ENCODE results near the gene CUEDC2.

DNA sequence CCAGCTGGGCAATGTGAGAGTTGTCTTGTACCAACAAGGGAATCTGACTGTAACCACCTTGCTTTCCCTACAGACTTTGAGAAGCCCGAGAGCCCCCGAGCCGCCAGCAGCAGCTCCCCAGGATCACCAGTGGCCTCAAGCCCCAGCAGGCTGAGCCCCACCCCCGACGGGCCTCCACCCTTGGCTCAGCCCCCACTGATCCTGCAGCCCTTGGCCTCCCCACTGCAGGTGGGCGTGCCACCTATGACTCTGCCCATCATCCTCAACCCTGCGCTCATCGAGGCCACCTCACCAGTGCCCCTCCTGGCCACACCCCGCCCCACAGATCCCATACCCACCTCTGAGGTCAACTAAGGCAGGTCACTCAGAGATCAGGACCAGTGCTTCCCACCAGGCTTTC lies 50.4 kb downstream of the CUEDC2 start:
- TF ChIP-seq, protein P1, sequence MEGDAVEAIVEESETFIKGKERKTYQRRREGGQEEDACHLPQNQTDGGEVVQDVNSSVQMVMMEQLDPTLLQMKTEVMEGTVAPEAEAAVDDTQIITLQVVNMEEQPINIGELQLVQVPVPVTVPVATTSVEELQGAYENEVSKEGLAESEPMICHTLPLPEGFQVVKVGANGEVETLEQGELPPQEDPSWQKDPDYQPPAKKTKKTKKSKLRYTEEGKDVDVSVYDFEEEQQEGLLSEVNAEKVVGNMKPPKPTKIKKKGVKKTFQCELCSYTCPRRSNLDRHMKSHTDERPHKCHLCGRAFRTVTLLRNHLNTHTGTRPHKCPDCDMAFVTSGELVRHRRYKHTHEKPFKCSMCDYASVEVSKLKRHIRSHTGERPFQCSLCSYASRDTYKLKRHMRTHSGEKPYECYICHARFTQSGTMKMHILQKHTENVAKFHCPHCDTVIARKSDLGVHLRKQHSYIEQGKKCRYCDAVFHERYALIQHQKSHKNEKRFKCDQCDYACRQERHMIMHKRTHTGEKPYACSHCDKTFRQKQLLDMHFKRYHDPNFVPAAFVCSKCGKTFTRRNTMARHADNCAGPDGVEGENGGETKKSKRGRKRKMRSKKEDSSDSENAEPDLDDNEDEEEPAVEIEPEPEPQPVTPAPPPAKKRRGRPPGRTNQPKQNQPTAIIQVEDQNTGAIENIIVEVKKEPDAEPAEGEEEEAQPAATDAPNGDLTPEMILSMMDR (IDR thresholded peaks at IDR 0.05): no peak
- TF ChIP-seq POLR2A (IDR thresholded peaks at IDR 0.05): no peak
